Measurements from ENCODE around the gene TRERF1. TPM values are rescaled to one million over a fixed set of nuclear protein-coding genes. Genes with fewer than 3 reads are reported as not detected.

The TRERF1 gene
- total and polyA plus RNA-seq, 2 of the 8 experiments (the other 6 are each of a cell fraction or from before 2014, with no cell fraction given) = 10.8 to 21.5 TPM

DNA sequence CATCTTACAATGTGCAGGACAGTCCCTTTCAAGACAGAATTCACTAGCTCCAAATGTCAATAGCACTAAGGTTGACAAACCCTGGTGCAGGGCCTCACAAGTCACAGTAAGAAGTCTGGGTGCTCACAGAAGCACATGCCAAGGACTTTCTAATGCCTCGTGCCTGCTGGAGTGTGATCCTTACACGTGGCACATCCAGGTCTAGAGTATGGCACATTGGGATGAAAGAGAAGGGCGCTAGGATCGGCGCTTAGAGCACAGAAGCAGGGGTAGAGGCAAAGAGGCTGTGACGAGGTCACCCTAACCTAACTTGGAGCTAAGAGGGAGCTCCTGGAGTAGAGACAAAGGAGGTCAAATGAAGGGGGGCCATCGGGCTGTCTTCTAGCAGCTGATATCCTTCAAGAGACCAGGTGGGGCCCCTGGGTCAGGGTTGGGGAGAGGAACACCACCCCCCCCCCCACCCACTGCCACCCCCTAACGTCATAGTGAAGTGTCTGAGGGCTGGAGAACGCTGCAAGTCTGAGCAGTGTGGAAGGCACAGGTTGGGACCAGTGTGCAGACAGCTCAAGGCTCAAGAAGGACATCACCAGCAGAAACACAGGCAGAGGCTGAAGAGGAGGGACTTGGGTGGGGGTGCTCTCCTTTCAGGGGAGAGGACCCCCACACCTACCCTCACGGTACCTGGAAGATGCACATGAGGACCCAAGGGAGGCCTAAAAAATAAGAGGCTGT, 136.3 kb downstream of the TRERF1 start:
- H3K56ac ChIP-seq (replicated peaks; ENCODE audit: insufficient read length, low read depth, low read length) = no peak overlapping the region
- H3K4me1 ChIP-seq (replicated peaks in 1 of 4; ENCODE audit: control insufficient read depth in 3 of 4, insufficient read depth in 4 of 4, low read length in 3 of 4) = peaks cover 0 to 19% (median 9%) of the 10 kb centered on the region in 4 experiments; a peak in 6 of 7 replicates
- FAIRE-seq (no peak), DNase-seq (ENCODE audit: low read depth in 1 of 2, low spot score in 2 of 2) (no peak)
- no peak overlapping the region for H4K5ac ChIP-seq (ENCODE audit: insufficient read length, low read depth, low read length)
- H3K36me3 ChIP-seq (ENCODE audit: control insufficient read depth in 2 of 4, insufficient read depth in 4 of 4, low read length in 3 of 4) = peaks cover 0 to 2% (median 0%) of the 10 kb centered on the region in 4 experiments; a peak in 3 of 8 replicates
- peaks cover 3% of the 10 kb centered on the region for H3K79me1 ChIP-seq (ENCODE audit: low read depth, low read length)
- WGBS, 2 experiments (ENCODE audit: extremely low coverage in 1 of 2, insufficient coverage in 1 of 2, insufficient read length in 1 of 2, insufficient replicate concordance in 2 of 2, low coverage in 1 of 2, low lambda C conversion rate in 2 of 2, missing lambda C conversion rate in 1 of 2) = 91% methylated on average over 9 of the region's 10 CpGs; no CpG with 5 or more reads in 1 of the 2 experiments
- no peak overlapping the region for H3K23ac ChIP-seq (ENCODE audit: insufficient read length)
- 0 out of 2 replicates have a peak overlapping the region, but pooled peaks have one; percentile 60 for H2BK5ac ChIP-seq (ENCODE audit: low read depth, low read length)
- no peak overlapping the region for H3K14ac ChIP-seq (ENCODE audit: insufficient read length)
- no peak overlapping the region for H3K9ac ChIP-seq (replicated peaks in 1 of 4; ENCODE audit: extremely low read depth in 1 of 4, low read depth in 3 of 4, low read length in 3 of 4)
- no peak overlapping the region for H3K27ac ChIP-seq (ENCODE audit: low read depth, low read length)
- peak overlapping the region; percentile 2 for H4K91ac ChIP-seq (replicated peaks; ENCODE audit: insufficient read length, low read length)
- CTCF ChIA-PET (ENCODE audit: partially characterized antibody) = interaction anchor here (0.6 to 2.2 kb wide), 8 partner anchors 9 to 466 kb away, joined by 3 to 8 read pairs (median 3); no protein-coding TSS in a partner anchor
- H3K79me2 ChIP-seq (ENCODE audit: control insufficient read depth in 1 of 2, insufficient read depth in 2 of 2, low read length in 2 of 2) = peaks cover 0 to 38% of the 10 kb centered on the region in 2 experiments; a peak in 3 of 4 replicates
- H2BK20ac ChIP-seq (ENCODE audit: low read length) = peak overlapping the region; percentile 51; the same call in 1 of the 2 replicates
- H2AFZ ChIP-seq (ENCODE audit: low read length) = no peak overlapping the region
- H2AK5ac ChIP-seq (ENCODE audit: low read depth, low read length) = 0 out of 2 replicates have a peak overlapping the region, but pooled peaks have one; percentile 28
- H3K23me2 ChIP-seq (ENCODE audit: low read depth, low read length) = no peaks in the 10 kb centered on the region
- no peak overlapping the region for H3K4ac ChIP-seq (replicated peaks; ENCODE audit: insufficient read length, low read depth, low read length)
- no peak overlapping the region for H3K18ac ChIP-seq (ENCODE audit: extremely low read depth, low read length)
- H4K8ac ChIP-seq (ENCODE audit: extremely low read depth, insufficient read depth, low read length) = no peak overlapping the region; the same call in 1 of the 2 replicates
- H2BK15ac ChIP-seq (ENCODE audit: low read length) = no peak overlapping the region
- POLR2A ChIA-PET (ENCODE audit: partially characterized antibody) = no interaction called here
- H4K20me1 ChIP-seq (replicated peaks in 1 of 2; ENCODE audit: control insufficient read depth in 1 of 2, insufficient read depth in 2 of 2, low read length in 2 of 2) = peaks cover 2 to 3% of the 10 kb centered on the region in 2 experiments
- no peak overlapping the region for H2BK120ac ChIP-seq (replicated peaks; ENCODE audit: low read depth, low read length)
- H2BK12ac ChIP-seq (ENCODE audit: low read depth, low read length) = no peak overlapping the region
- no peaks in the 10 kb centered on the region for H3K9me3 ChIP-seq (ENCODE audit: insufficient read depth in 2 of 2, low read depth in 1 of 2, low read length in 1 of 2)
- H3K4me2 ChIP-seq (ENCODE audit: insufficient read depth in 1 of 2, low read depth in 2 of 2, low read length in 2 of 2) = peak overlapping the region in 1 of 2 experiments; percentile 66; a peak in 1 of 4 replicates
- no peaks in the 10 kb centered on the region for H3K27me3 ChIP-seq (replicated peaks in 1 of 4; ENCODE audit: control insufficient read depth in 3 of 4, extremely low read depth in 1 of 4, insufficient read depth in 3 of 4, low read length in 3 of 4)
- H3K4me3 ChIP-seq (ENCODE audit: extremely low read depth in 1 of 4, insufficient read depth in 2 of 4, low read depth in 3 of 4, low read length in 4 of 4) = no peak overlapping the region
- no peak for TF ChIP-seq CBX5 (IDR thresholded peaks at IDR 0.05; ENCODE audit: low read depth, low read length)
- TF ChIP-seq POLR2A (IDR thresholded peaks at IDR 0.05; ENCODE audit: control extremely low read depth in 1 of 2, low read depth in 2 of 2, low read length in 2 of 2) = no peak
- TF ChIP-seq GTF2F1 (IDR thresholded peaks at IDR 0.05; ENCODE audit: borderline replicate concordance, low read depth, low read length) = no peak
- TF ChIP-seq EGR1 (IDR thresholded peaks at IDR 0.05; ENCODE audit: borderline replicate concordance, low read depth, low read length) = no peak
- no peak for TF ChIP-seq RAD21 (IDR thresholded peaks at IDR 0.05 in 1 of 2, conservative IDR thresholded peaks at IDR 0.05 in 1 of 2; ENCODE audit: low read depth in 2 of 2, low read length in 2 of 2)
- no peak for TF ChIP-seq MAFK (IDR thresholded peaks at IDR 0.05; ENCODE audit: low read depth, low read length)
- TF ChIP-seq SIX5 (IDR thresholded peaks at IDR 0.05; ENCODE audit: low read depth, low read length) = no peak
- TF ChIP-seq CHD2 (IDR thresholded peaks at IDR 0.05; ENCODE audit: low read length) = no peak
- no peak for TF ChIP-seq PHF8 (conservative IDR thresholded peaks at IDR 0.05; ENCODE audit: low read depth, low read length)
- TF ChIP-seq RFX5 (IDR thresholded peaks at IDR 0.05; ENCODE audit: borderline replicate concordance, low read depth, low read length) = no peak
- TF ChIP-seq SRF (IDR thresholded peaks at IDR 0.05; ENCODE audit: low read depth, low read length) = no peak
- TF ChIP-seq CEBPB (IDR thresholded peaks at IDR 0.05; ENCODE audit: low read depth, low read length) = no peak

Measured in H1 (cell line).